ENCODE results near the gene MGAT5. TPM values are rescaled to one million over a fixed set of nuclear protein-coding genes. Genes with fewer than 3 reads are reported as not detected.

MGAT5 gene
- total RNA-seq, 2 donors from 2014 or later = 61.7 to 63.2 TPM

DNA sequence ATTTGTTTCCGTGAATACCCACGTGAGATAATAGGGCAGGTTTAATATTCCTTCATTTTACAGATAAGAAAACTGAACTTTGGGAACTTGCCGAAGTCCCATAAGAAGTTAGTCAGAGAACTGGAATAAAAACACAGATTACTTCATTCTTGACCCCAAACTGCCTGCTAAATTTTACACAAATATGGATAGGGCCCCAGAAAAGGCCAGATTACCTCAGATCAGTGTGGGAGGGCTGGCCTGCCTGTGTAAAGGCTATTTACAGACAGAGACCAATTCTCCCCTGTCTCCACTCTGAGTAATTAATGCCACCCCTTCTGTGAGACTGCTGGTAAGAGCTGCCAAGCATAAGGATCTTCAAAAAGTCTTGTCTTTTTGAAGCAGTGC is 139.2 kb downstream of the MGAT5 start:
- no peak for DNase-seq
- TF ChIP-seq, protein P1, sequence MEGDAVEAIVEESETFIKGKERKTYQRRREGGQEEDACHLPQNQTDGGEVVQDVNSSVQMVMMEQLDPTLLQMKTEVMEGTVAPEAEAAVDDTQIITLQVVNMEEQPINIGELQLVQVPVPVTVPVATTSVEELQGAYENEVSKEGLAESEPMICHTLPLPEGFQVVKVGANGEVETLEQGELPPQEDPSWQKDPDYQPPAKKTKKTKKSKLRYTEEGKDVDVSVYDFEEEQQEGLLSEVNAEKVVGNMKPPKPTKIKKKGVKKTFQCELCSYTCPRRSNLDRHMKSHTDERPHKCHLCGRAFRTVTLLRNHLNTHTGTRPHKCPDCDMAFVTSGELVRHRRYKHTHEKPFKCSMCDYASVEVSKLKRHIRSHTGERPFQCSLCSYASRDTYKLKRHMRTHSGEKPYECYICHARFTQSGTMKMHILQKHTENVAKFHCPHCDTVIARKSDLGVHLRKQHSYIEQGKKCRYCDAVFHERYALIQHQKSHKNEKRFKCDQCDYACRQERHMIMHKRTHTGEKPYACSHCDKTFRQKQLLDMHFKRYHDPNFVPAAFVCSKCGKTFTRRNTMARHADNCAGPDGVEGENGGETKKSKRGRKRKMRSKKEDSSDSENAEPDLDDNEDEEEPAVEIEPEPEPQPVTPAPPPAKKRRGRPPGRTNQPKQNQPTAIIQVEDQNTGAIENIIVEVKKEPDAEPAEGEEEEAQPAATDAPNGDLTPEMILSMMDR (IDR thresholded peaks at IDR 0.05) = no peak

DNA sequence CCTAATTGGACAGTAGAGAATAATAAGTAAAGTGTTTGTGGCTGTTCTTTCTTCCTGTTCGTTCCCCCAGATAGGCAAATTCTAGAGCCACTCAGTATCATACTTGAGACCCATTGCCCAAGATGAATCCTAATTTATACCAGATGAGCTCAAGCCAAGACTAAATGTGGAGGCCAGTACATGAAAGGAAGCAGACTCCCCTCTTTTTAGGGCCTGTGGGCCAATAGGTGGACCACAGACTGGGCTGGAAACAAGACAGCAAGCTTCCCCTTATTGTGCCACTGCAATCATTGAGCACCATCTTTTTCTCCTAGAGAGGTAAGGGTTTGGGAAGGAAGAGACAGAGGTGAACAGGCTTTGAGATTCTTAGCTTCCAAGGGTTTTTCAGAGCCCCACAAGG is 141.9 kb downstream of the MGAT5 start:
- H3K9me3 ChIP-seq = no peaks in the 10 kb centered on the region
- peak overlapping the region; percentile 67 for H3K27ac ChIP-seq
- H3K36me3 ChIP-seq = no peaks in the 10 kb centered on the region
- DNase-seq = no peak
- peaks cover 15% of the 10 kb centered on the region for H3K4me1 ChIP-seq
- TF ChIP-seq, protein P1 (IDR thresholded peaks at IDR 0.05) = no peak
- no peak overlapping the region for H3K9ac ChIP-seq (ENCODE audit: low read depth in 2 of 2, low read length in 2 of 2)
- no peak overlapping the region for H3K4me3 ChIP-seq
- intact Hi-C loops (cut with DNase I) = no loop called here
- no peaks in the 10 kb centered on the region for H3K27me3 ChIP-seq

More for the DNA sequence above, 139.2 kb downstream of the MGAT5 start:
- Histone ChIP-seq H3K4me3 (no peak overlapping the region), H3K9ac (ENCODE audit: low read depth in 2 of 2, low read length in 2 of 2) (no peak overlapping the region), H3K36me3 (no peaks in the 10 kb centered on the region), H3K27ac (no peak overlapping the region), H3K4me1 (peaks cover 15% of the 10 kb centered on the region), H3K27me3 (no peaks in the 10 kb centered on the region), H3K9me3 (no peaks in the 10 kb centered on the region)
- intact Hi-C loops (cut with DNase I) = no loop called here

DNA sequence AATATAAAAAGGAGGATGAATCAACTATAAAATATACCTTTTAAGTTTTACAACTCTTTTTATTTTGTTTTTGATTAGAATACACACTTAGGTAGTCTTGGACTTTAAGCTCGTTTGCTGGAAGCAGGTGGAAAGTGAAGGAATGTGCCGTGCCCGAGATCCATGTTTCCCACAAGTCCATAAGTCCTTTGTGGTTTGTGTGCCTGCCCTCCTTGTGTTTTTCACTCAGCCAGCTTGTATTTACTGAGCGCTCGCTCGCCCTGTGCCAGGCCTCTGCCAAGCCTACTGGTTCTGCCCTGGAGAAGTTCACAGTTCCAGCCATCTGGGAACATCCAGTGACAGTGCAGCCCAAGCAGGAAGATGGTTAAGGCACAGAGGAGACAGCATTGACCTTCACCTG is 142.6 kb downstream of the MGAT5 start:
- peak; percentile 76 for DNase-seq
- H3K9ac ChIP-seq (ENCODE audit: low read depth in 2 of 2, low read length in 2 of 2) = peak overlapping the region in 1 of 2 donors; percentile 23
- no peaks in the 10 kb centered on the region for H3K27me3 ChIP-seq
- peak overlapping the region; percentile 67 for H3K27ac ChIP-seq
- no peak overlapping the region for H3K4me3 ChIP-seq
- no peaks in the 10 kb centered on the region for H3K9me3 ChIP-seq
- no peaks in the 10 kb centered on the region for H3K36me3 ChIP-seq
- TF ChIP-seq, protein P1 (IDR thresholded peaks at IDR 0.05) = no peak
- intact Hi-C loops (cut with DNase I) = no loop called here
- H3K4me1 ChIP-seq = peaks cover 15% of the 10 kb centered on the region

DNA sequence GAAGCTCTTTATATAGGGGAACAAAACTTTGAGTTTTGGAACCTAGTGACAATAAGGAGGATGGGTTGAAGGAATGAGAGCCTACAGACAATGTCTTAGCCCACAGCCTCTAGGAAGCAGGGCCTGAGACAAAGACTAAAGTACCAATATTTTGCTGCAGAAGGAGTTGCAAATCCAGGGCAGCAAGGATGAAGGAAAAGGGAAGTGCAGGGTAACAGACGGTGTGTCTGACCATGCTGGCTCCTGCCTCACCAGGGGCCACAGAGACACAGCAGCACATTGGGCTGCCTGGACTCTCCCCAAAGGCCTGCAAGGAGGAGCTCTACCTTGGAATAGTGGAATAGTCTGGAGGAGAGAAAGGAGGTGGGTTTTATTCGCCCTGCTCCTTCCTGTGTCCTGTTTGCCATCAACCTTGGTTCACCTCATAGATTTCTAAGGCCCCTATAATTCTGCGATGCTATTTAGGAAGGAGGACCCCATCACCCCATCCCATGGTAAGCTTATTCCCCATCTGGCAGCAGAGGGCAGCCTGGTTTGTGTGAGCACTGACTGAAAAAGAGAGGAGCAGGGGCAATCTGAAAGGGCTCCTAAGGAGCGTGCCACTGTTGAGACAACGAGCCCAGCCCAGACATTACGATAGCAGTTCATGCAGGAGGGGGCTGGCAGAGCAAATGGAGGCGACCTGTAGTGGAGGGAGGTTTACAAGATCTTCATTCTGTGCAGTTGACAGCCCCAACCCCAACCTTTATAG is 143.4 kb downstream of the MGAT5 start:
- H3K9ac ChIP-seq (ENCODE audit: low read depth in 2 of 2, low read length in 2 of 2) = peak overlapping the region in 1 of 2 donors; percentile 23
- no peaks in the 10 kb centered on the region for H3K9me3 ChIP-seq
- H3K27ac ChIP-seq = peak overlapping the region; percentile 67
- peaks cover 15% of the 10 kb centered on the region for H3K4me1 ChIP-seq
- no peaks in the 10 kb centered on the region for H3K27me3 ChIP-seq
- no peak overlapping the region for H3K4me3 ChIP-seq
- H3K36me3 ChIP-seq = no peaks in the 10 kb centered on the region
- intact Hi-C loops (cut with DNase I) = no loop called here
- peak; percentile 19 for DNase-seq
- TF ChIP-seq, protein P1 (IDR thresholded peaks at IDR 0.05) = no peak

DNA sequence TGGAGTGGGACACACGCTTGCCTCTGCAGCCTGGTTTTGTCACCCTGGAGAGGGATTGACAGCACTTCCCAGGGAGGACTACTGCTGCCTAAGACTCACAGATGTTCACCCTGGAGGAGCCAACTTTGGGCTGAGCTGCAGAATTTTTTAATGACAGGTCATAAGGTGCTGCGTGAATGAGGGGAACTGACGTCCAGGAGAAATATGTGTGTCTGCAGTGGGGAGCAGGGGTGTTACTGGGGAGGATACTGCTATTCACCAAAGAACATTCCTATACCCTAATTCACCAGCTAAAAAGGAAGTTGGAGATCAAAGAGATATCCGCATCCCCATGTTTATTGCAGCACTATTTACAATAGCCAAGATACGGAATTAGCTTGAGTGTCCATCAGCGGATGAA is 144.4 kb downstream of the MGAT5 start:
- intact Hi-C loops (cut with DNase I) = no loop called here
- Histone ChIP-seq H3K9me3 (no peaks in the 10 kb centered on the region), H3K9ac (ENCODE audit: low read depth in 2 of 2, low read length in 2 of 2) (no peak overlapping the region), H3K36me3 (no peaks in the 10 kb centered on the region), H3K27me3 (no peaks in the 10 kb centered on the region), H3K4me1 (peaks cover 8% of the 10 kb centered on the region), H3K4me3 (no peak overlapping the region), H3K27ac (no peak overlapping the region)
- no peak for DNase-seq
- TF ChIP-seq, protein P1 (IDR thresholded peaks at IDR 0.05) = no peak
